Nucleus accumbens (tissue), 56 donors: ENCODE measurements around the gene CCNB2.
"Not testable (repeated sequence)": the region's sequence is repeated elsewhere in the genome, so short reads cannot be mapped to it uniquely, and the experiment has no call there.

Experiments
- DNase-seq, 56 donors: peaks; one replicate each; lab custom pipeline; 2025; lab: John Stamatoyannopoulos, UW

Gene CCNB2

DNA sequence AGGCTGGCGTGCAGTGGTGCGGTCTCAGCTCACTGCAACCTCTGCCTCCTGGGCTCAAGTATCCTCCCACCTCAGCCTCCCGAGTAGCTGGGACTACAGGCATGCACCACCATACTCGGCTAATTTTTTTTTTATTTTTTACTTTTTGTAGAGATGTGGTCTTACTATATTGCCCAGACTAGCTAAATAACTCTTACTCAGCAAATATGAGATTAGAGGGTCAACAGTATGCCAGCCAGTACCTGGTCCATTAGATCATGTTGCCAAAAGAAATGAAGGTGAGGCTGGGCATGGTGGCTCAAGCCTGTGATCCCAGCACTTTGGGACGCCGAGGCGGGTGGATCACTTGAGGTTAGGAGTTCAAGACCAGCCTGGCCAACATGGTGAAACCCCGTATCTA, 57.1 kb downstream of the CCNB2 start:
- not testable (repeated sequence) for DNase-seq

DNA sequence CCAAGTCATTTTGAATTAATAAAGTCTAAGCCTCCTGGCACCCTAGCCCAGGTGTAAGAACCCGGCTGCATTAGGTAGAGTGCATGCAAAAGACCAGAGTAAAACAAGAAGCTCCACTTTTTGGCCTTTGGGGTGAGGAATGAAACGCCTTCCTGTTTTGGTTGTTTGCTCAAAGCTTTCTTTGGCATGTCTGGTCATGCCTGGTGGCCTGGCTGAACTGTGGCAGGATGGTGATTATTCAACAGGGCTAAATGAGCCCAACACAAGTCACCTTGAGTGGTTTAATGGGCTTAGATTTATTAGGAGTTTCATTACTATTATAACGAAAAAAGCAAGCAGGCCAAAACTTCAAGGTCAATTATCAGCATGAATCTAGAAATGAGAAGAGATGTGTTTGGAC, 60.8 kb downstream of the CCNB2 start:
- DNase-seq, result no peak

- no peak for DNase-seq
Observed at GRCh38 chr15:59166166-59166565, 61.2 kb downstream of the CCNB2 start.

- no peak for DNase-seq
Observed at GRCh38 chr15:59166601-59167265, 61.8 kb downstream of the CCNB2 start.

GRCh38 chr15:59168536-59168935, 63.6 kb downstream of the CCNB2 start:
- no peak for DNase-seq

- no peak for DNase-seq
Observed at GRCh38 chr15:59169251-59169708, 64.3 kb downstream of the CCNB2 start.

- peak in 30 of 56 donors; percentile 8 to 68 (median 26) for DNase-seq
Observed at GRCh38 chr15:59170295-59171066, 65.5 kb downstream of the CCNB2 start.

DNA sequence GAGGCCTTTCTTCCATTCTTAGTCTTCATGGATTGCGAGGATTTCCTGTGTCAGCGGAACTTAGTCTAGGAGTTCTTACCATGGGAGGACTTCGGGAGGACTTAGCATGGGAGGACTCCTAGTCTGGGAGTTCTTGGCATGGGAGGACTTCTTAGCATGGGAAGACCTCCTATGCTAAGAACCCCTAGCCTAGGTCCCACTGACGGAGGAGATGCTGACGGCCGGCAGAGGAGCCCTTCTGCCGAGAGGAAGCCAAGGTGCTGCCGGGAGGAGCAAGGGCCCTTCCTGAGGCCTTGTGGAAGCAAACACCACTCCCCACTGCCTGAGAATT, 66.1 kb downstream of the CCNB2 start:
- no peak for DNase-seq

- peak in 1 of 56 donors; percentile 3 for DNase-seq
Observed at GRCh38 chr15:59172289-59172901, 67.4 kb downstream of the CCNB2 start.

DNA sequence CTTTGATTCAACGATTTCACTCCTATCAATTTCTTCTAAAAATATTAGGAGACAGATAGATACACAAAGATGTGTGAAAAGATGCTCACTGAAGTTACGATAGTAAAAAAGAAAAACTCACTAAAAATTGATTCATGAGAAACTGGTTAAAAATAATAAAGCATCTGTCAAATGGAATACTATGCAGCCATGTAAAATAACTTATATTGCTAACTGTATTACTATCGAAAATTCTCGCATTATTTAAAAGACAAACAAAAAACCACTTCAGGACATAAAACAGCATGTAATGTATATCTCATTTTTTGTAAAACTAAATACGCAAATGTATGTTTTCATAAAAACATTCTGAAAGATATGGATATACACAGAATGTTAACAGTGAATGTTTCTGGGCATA, 68.2 kb downstream of the CCNB2 start:
- no peak for DNase-seq

- DNase-seq, result no peak
Observed at GRCh38 chr15:59174151-59174834, 69.3 kb downstream of the CCNB2 start.
